GM18505 (cell line): Measurements from ENCODE around the gene ATG16L2.
"Not testable (repeated sequence)": the region's sequence is repeated elsewhere in the genome, so short reads cannot be mapped to it uniquely, and the experiment has no call there.

Source experiments
- ATAC-seq: cut with Tn5 transposase; IDR thresholded peaks from one replicate; pipeline ENCODE4 v1.9.1; 2021; ENCODE audit not compliant: unreplicated experiment
- POLR2A ChIP-seq: IDR thresholded peaks from 4 replicates; pipeline ENCODE4 v1.6.1; 2011; ENCODE audit warnings: borderline replicate concordance; ENCODE audit not compliant: insufficient read depth, insufficient read length; ENCODE audit errors: extremely low read depth

The ATG16L2 gene

GRCh38 chr11:72805216-72805615 is 9.0 kb upstream of the ATG16L2 start:
- TF ChIP-seq POLR2A, result no peak
- ATAC-seq, result no peak

- ATAC-seq, result not testable (repeated sequence)
These were observed 7.8 kb upstream of the ATG16L2 start for GRCh38 chr11:72806378-72806777.

DNA sequence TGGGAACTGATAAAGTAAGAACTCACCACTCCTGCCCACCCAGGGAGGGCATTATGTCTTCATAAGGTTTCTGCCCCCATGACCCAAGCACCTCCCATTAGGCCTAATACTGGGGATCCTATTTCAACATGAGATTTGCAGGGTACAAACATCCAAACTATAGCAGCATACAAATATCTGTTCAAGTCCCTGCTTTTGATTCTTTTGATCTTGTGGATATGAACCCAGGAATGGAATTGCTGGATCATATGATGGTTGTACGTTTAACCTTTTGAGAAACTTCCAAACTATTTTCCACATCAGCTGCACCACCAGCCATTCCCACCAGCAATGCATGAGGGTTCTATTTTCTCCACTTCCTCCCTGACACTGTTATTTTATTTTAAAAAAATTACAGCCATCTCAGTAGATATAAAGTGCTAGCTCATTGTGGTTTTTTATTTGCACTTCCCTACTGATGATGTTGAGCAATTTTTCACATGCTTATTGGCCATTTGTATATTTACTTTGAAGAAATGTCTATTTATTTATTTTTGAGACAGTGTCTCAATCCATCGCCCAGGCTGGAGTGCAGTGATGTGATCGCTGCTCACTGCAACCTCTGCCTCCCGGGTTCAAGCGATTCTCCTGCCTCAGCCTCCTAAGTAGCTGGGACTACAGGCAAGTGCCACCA is 7.1 kb upstream of the ATG16L2 start:
- ATAC-seq, result no peak
- no peak for TF ChIP-seq POLR2A

GRCh38 chr11:72807792-72808191 is 6.4 kb upstream of the ATG16L2 start:
- TF ChIP-seq POLR2A, result no peak
- ATAC-seq, result no peak

DNA sequence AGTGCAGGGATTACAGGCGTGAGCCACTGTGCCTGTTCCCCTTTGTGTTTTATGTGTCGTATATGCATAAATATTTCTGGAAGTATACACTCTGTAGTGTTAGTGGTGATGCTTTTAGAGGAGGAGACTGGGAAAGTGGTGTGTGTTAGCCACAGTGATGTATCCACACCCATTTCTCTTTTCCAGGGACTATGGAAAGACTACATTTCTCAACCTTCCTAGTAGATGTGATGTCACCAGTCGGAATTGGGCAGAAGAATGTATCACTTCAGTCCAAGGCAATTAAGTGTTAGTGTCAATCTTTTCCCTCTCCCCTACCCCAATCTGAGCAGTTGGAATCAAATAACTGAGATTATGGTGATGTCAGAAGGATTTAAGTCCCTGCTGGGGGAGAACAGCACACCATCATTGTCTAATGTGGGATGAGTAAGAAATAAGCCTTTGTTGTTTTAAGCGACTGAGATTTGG is 5.8 kb upstream of the ATG16L2 start:
- no peak for TF ChIP-seq POLR2A

GRCh38 chr11:72811686-72812085 is 2.5 kb upstream of the ATG16L2 start:
- not testable (repeated sequence) for ATAC-seq

More for the DNA sequence above, 5.8 kb upstream of the ATG16L2 start:
- no peak for ATAC-seq

DNA sequence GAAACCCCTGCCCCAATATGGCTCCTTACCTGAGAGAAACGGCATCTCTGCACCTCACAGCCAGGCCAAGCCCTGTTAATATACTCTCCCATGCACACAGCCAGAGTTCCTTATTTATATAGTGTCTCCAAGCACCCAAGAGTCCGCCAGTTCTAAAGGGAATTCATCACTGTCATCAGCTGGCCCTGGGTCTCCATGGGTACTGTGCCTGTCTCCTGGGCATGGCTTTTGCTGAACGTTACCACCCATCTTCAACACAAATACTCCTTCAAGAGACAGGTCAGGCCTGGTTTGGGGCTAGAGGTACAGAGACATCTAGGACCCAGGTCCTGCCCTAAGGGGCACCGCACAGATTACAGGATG is 1.6 kb upstream of the ATG16L2 start:
- no peak for ATAC-seq
- TF ChIP-seq POLR2A, result no peak

GRCh38 chr11:72812967-72813739 is 1.1 kb upstream of the ATG16L2 start:
- TF ChIP-seq POLR2A, result peak; percentile 48
- no peak for ATAC-seq

DNA sequence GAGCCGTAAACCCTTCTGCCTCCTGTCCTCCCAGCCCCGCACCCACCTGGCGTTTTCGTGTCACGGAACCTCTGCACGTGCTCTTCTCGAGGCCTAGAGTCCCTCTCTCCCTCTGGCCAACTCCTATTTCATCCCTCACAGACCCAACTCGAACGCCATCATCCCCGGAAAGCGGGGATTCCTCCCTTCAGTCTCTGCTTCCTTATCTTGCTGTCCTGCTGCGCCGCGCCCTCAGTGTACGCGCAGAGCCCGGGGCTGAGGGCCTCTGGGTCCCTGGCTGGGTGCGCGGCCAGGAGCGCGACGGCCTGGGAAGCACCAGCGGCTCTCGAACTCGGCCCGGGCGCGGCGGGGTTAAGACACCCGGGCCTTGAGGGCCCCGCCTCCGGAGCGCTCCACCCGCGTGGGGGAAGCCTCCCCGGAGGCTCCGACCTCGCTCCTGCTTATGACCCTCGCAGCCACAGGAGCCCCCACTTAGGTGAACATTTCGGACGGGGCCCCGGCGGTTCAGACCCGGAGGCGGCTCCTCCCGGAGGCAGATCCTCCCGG is 398 bp upstream of the ATG16L2 start:
- peak; percentile 95 for TF ChIP-seq POLR2A
- peak; percentile 46 for ATAC-seq

GRCh38 chr11:72815110-72815618 is 953 bp downstream of the ATG16L2 start:
- ATAC-seq, result peak; percentile 9
- peak; percentile 34 for TF ChIP-seq POLR2A

DNA sequence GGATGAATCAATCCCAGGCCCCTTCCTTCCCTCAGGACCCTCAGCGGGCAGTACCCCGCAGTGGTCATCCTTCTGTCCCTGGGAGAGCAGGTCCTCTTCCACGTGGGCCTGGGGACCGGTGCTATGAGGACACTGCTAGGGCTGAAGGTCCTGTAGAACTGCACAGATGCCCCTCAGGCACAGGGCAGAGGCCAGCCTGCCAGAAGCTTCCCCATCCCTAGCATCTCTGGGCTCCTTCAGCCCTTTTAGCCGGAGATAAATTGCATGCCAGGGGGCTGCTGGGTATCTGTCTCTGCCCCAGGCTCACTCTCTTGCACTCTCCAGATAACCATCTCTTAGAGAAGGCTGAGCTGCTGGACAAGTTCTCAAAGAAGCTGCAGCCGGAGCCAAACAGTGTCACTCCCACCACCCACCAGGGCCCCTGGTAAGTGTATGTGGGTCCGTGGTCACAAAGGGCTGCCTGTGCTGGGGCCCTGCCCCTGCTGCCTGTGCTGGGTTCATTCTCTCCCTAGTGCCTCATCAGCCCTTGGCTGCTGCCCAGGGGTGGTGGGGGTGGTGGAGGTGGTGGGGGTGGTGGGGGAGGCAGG is 2.3 kb downstream of the ATG16L2 start:
- no peak for TF ChIP-seq POLR2A
- ATAC-seq, result no peak

- TF ChIP-seq POLR2A, result no peak
- ATAC-seq, result no peak
These were observed 3.8 kb downstream of the ATG16L2 start for GRCh38 chr11:72817966-72818365.

DNA sequence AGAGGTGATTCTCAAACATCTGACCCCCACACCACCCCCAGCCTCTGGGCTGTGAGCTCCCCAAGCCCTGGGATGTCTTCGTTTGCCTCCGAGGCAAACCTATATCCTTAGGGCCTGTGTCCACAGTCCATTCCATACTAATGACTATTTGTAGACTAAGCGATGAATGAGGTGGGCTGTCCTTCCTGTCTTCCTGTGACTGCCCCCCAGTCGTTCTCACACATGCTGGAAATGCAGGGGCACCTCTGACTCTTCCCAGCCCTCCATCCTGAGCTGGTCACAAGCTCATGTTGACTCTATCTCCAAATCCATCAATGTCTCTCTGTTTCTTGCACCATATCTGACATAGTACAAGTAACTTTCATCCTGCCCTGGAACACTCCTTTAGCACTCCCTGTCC is 4.8 kb downstream of the ATG16L2 start:
- no peak for TF ChIP-seq POLR2A
- ATAC-seq, result no peak
